Measurements from ENCODE around the gene MT1G.

GRCh38 chr16:56679818-56680217 is 12.0 kb upstream of the MT1G start:
- TF ChIP-seq CTCF (IDR thresholded peaks at IDR 0.05) (no peak), POLR2A (IDR thresholded peaks at IDR 0.05) (no peak)
